HG03103 (cell line): ENCODE results near the gene TMEM272.

Experiments used
- ATAC-seq: cut with Tn5 transposase; IDR thresholded peaks from one replicate; pipeline ENCODE4 v1.9.1; 2021; ENCODE audit warnings: low read depth; ENCODE audit not compliant: unreplicated experiment

TMEM272 gene

DNA sequence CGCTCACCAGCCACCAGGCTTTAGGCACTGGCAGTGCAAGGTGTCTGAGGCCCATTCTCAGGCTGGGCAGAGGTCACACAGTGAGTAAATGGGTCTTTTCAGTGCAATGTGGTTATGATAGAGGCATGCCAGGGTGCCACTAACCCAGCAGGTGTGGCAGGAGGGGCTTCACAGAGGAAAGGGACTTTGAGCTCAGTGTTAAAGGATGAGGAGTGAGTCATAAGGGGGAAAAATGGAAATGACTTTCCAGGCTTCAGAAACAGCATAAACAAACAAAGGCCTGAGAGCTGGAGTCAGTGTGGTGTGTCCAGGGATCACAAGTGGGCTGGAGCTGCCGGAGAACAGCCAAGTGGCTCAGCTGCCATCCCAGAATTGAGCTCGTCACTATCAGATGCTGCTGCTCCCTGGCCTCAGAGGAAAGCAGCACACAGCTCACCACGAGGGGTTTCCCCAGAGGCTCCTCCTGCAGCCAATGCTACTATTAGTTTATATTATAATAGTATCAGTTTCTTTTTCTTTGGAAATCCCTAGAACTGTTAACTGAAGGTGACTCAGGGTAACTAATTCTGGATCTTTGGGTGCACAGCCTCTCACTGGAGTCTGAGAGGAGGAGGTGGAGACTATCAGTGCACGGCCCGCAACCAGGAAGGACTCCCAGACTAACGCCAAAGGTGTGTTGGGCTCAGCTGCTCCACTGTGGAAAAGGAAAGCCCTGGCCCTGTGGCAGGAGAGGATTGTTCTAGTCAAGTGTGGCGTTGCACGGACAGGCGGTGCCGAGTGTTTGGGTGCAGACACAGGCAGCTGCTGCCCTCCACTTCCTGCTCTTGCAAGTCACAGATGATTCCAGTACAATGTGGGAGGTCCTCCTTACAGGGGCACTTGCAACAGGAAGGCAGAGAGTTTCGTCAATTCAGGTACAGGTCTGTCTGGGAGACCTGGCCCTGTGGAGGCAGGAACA is 80.5 kb downstream of the TMEM272 start:
- peak; percentile 77 for ATAC-seq

DNA sequence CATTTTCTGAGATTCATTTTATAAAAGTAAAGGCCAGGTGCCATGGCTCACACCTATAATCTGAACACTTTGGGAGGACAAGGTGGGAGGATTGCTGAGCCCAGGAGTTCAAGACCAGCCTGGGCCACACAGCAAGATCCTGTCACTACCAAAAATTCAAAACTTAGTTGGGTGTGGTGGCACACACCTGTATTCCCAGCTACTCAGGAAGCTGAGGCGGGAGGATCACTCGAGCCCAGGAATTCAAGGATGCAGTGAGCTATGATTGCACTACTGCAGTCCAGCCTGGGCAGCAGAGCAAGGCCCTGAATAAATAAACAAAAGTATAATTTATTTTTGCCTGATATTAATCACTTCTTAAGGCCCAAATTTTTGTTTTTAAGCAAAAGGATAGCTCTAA is 81.5 kb downstream of the TMEM272 start:
- no peak for ATAC-seq
